AG04449 (cell line): ENCODE data around the gene GIT2.

Experiments used
- CTCF ChIA-PET: fragments of 350-600 bp; formaldehyde crosslinking; extraction: SDS; loops from one replicate; lab custom pipeline; 2021; ENCODE audit warnings: antibody characterized with exemption; lab: Yijun Ruan, JAX
- POLR2A ChIA-PET: fragments of 400-600, 350-600 bp; formaldehyde crosslinking; extraction: SDS; loops from one replicate; lab custom pipeline; 2020; ENCODE audit warnings: antibody characterized with exemption, inconsistent platforms; lab: Yijun Ruan, JAX
- DNase-seq: peaks from one replicate; pipeline ENCODE4 v3.0.0-alpha.2; 2010; ENCODE audit warnings: low read depth, low spot score
- H3K4me3 ChIP-seq: 2 replicates; pipeline ENCODE4 v1.5.1; 2011; ENCODE audit warnings: low read depth, mild to moderate bottlenecking, control low read depth, low read length
- TF ChIP-seq, protein P1 (sequence below): IDR thresholded peaks from one replicate; pipeline ENCODE4 v1.5.1; 2011; ENCODE audit warnings: mild to moderate bottlenecking, moderate library complexity, low read length, control low read depth, inconsistent platforms; ENCODE audit not compliant: insufficient read depth; ENCODE audit errors: missing control alignments

GIT2 gene

GRCh38 chr12:110023059-110023980, 27.2 kb upstream of the GIT2 start:
- TF ChIP-seq, protein P1, sequence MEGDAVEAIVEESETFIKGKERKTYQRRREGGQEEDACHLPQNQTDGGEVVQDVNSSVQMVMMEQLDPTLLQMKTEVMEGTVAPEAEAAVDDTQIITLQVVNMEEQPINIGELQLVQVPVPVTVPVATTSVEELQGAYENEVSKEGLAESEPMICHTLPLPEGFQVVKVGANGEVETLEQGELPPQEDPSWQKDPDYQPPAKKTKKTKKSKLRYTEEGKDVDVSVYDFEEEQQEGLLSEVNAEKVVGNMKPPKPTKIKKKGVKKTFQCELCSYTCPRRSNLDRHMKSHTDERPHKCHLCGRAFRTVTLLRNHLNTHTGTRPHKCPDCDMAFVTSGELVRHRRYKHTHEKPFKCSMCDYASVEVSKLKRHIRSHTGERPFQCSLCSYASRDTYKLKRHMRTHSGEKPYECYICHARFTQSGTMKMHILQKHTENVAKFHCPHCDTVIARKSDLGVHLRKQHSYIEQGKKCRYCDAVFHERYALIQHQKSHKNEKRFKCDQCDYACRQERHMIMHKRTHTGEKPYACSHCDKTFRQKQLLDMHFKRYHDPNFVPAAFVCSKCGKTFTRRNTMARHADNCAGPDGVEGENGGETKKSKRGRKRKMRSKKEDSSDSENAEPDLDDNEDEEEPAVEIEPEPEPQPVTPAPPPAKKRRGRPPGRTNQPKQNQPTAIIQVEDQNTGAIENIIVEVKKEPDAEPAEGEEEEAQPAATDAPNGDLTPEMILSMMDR = no peak
- H3K4me3 ChIP-seq = no peak overlapping the region
- peak; percentile 40 for DNase-seq
- CTCF ChIA-PET = interaction anchor here (0.9 to 3.6 kb wide), 11 partner anchors 9 to 408 kb away, joined by 3 to 15 read pairs (median 4); no protein-coding TSS in a partner anchor
- POLR2A ChIA-PET = interaction anchor here (0.9 to 1.1 kb wide), 2 partner anchors 24 to 25 kb away, joined by 3 read pairs; partner anchors contain the start of gene ANKRD13A

GRCh38 chr12:110020956-110021355, 24.8 kb upstream of the GIT2 start:
- CTCF ChIA-PET = interaction anchor here (0.6 to 3.6 kb wide), 6 partner anchors 9 to 412 kb away, joined by 3 to 15 read pairs (median 4); no protein-coding TSS in a partner anchor
- DNase-seq = no peak
- no peak overlapping the region for H3K4me3 ChIP-seq
- POLR2A ChIA-PET = no interaction called here
- TF ChIP-seq, protein P1 = no peak

GRCh38 chr12:110015132-110015531, 19.0 kb upstream of the GIT2 start:
- no peak overlapping the region for H3K4me3 ChIP-seq
- ChIA-PET POLR2A (no interaction called here), CTCF (no interaction called here)
- no peak for DNase-seq
- TF ChIP-seq, protein P1 = no peak

GRCh38 chr12:110012659-110013058, 16.5 kb upstream of the GIT2 start:
- ChIA-PET CTCF (interaction anchor here (1.0 to 3.1 kb wide), 3 partner anchors 8 to 10 kb away, joined by 4 to 15 read pairs (median 4); no protein-coding TSS in a partner anchor), POLR2A (interaction anchor here (1.3 kb wide), 1 partner anchor 25 kb away, joined by 3 read pairs; no protein-coding TSS in a partner anchor)
- TF ChIP-seq, protein P1 = no peak
- DNase-seq = no peak
- no peak overlapping the region for H3K4me3 ChIP-seq

GRCh38 chr12:110012137-110012536, 16.0 kb upstream of the GIT2 start:
- H3K4me3 ChIP-seq = no peak overlapping the region
- POLR2A ChIA-PET = interaction anchor here (1.3 kb wide), 1 partner anchor 24 kb away, joined by 3 read pairs; no protein-coding TSS in a partner anchor
- no peak for DNase-seq
- CTCF ChIA-PET = interaction anchor here (1.0 to 3.1 kb wide), 3 partner anchors 8 to 9 kb away, joined by 4 to 15 read pairs (median 4); no protein-coding TSS in a partner anchor
- TF ChIP-seq, protein P1 = no peak
